Omental fat pad (tissue), 4 donors: ENCODE data around the gene GRB10. TPM values are rescaled to one million over a fixed set of nuclear protein-coding genes. Genes with fewer than 3 reads are reported as not detected.

Experiments used
- ATAC-seq: fragments of 150-250 bp; one replicate; pipeline ENCODE4 v1.9.1; 2016; ENCODE audit warnings: mild to moderate bottlenecking, moderate library complexity; ENCODE audit not compliant: low FRiP score
- DNase-seq: peaks from one replicate; pipeline ENCODE4 v3.0.0-alpha.2; 2019; ENCODE audit warnings: low spot score
- CTCF ChIP-seq, 3 donors: fragments of 450-650 bp; IDR thresholded peaks; one replicate each; pipeline ENCODE4 v1.5.1; 2016 to 2017; ENCODE audit warnings: antibody characterized with exemption in 3 of 3, mild to moderate bottlenecking in 3 of 3, moderate library complexity in 2 of 3
- total RNA-seq, 4 donors: library from RNA; depleted of rRNA; stranded (reverse); fragments of >200 nt; gene quantifications; one replicate each; pipeline ENCODE4 v1.1.0, GENCODE V29; 2016

GRB10 gene
- 100 to 1,000 TPM in 1 of 4 donors, 10 to 100 TPM in 3; 64.6 to 100 (median 75.3) TPM for total RNA-seq

GRCh38 chr7:50782375-50783208, at the start of gene GRB10:
GRB10 (minus strand) TSS chr7:50782896; CDS start chr7:50732322, 50,574 bp downstream.
- peak; percentile 64 for ATAC-seq
- TF ChIP-seq CTCF (IDR thresholded peaks at IDR 0.05) = no peak

DNA sequence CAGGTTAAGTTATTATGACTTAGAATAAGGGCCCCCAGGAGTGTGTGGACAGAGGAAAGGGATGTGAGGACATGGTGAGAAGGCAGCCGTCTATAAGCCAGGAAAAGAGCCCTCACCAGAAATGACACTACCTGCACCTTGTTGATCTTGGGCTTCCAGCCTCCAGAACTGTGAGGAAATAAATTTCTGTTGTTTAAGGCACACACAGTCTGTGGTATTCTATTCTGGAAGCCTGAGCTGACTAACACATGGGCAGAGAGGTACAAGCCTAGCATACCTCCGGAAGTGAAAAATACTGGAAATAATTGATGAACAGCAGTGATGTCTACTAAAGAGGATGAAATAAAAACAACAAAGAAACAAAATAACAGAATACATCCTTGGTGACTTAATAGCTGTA, 46.1 kb upstream of the GRB10 start:
- DNase-seq = no peak
- ATAC-seq = no peak
- no peak for TF ChIP-seq CTCF (IDR thresholded peaks at IDR 0.05)

More at GRCh38 chr7:50782375-50783208, at the start of gene GRB10:
- DNase-seq = no peak

DNA sequence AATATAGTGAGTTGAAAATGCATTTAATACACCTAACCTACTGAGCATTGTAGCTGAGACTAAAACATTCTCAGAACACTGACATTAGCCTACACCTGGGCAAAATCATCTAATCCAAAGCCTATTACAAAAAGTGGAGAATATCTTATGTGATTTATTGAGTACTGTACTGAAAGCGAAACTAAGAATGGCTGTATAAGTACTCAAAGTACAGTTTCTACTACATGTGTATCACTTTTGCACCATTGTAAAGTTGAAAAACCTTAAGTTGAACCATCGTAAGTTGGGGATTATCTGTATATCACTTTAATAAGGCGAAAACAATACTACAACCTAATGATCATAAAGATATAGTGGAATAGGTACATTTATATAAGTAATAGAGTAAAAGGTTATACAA, 45.4 kb upstream of the GRB10 start:
- DNase-seq = no peak
- ATAC-seq = no peak
- TF ChIP-seq CTCF (IDR thresholded peaks at IDR 0.05) = no peak

- DNase-seq = no peak
- no peak for TF ChIP-seq CTCF (IDR thresholded peaks at IDR 0.05)
- no peak for ATAC-seq
Measured at GRCh38 chr7:50827281-50827680, 44.6 kb upstream of the GRB10 start.

DNA sequence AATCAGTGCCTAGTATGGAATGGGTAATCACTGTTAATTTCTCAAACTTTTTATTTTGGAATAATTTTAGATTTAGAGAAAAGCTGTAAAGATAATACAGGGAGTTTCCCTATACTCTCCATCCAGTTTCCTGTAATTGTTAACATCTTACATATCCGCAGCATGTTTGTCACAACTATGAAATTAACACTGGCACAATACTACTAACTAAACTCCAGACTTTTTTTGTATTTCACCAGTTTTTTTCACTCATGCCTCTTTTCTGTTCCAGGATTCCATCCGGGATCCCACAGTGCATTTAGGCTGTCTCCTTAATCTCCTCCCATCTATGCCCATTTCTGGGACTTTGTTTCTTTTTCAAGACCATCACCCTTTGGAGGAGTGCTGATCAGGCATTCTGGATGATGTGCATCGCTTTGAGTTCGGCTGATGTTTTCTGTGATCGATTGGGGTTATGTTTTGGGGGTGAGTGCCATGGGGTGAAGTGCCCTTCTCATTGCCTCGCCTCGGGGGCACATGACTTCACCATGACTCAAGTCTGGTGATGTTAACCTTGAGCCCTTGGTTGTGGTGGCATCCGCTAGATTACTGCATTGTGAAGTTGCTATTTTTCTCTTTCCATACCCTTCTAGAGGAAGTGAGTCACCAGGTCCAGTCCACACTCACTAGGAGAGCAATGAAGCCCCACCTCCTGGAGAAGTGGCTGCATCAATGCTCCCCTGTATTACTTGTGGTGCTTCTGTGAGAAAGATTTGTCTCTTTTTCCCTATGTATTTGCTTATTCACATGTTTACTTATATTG, 43.9 kb upstream of the GRB10 start:
- DNase-seq (no peak), ATAC-seq (no peak)
- no peak for TF ChIP-seq CTCF (IDR thresholded peaks at IDR 0.05)

GRCh38 chr7:50825465-50825864, 42.8 kb upstream of the GRB10 start:
- ATAC-seq (no peak), DNase-seq (no peak)
- TF ChIP-seq CTCF (IDR thresholded peaks at IDR 0.05) = no peak
